ENCODE measurements around the gene RPS6KA6.

The RPS6KA6 gene

GRCh38 chrX:84160736-84161135 lies 27.3 kb downstream of the RPS6KA6 start:
- TF ChIP-seq CTCF (IDR thresholded peaks at IDR 0.05; ENCODE audit: poor library complexity, severe bottlenecking): no peak

GRCh38 chrX:84156821-84157220 lies 31.2 kb downstream of the RPS6KA6 start:
- H3K9me3 ChIP-seq (ENCODE audit: severe bottlenecking): no peaks in the 10 kb centered on the region
- H3K4me3 ChIP-seq (ENCODE audit: severe bottlenecking): no peak overlapping the region
- no peaks in the 10 kb centered on the region for H3K27me3 ChIP-seq (ENCODE audit: insufficient read depth, poor library complexity, severe bottlenecking)
- ATAC-seq (ENCODE audit: low read depth) (peak; percentile 20; the same call in 2 of the 3 replicates), DNase-seq (ENCODE audit: low spot score) (no peak)
- H3K4me1 ChIP-seq (ENCODE audit: insufficient read depth, poor library complexity, severe bottlenecking): peaks cover 40% of the 10 kb centered on the region
- peak overlapping the region; percentile 48 for H3K27ac ChIP-seq (ENCODE audit: poor library complexity, severe bottlenecking)
- no peak for TF ChIP-seq CTCF (IDR thresholded peaks at IDR 0.05; ENCODE audit: poor library complexity, severe bottlenecking)
- no peaks in the 10 kb centered on the region for H3K36me3 ChIP-seq (ENCODE audit: low read depth)

More at GRCh38 chrX:84160736-84161135, 27.3 kb downstream of the RPS6KA6 start:
- DNase-seq (ENCODE audit: low spot score) (no peak), ATAC-seq (ENCODE audit: low read depth) (peak; percentile 74)
- peak overlapping the region; percentile 52 for H3K27ac ChIP-seq (ENCODE audit: poor library complexity, severe bottlenecking)
- no peak overlapping the region for H3K4me3 ChIP-seq (ENCODE audit: severe bottlenecking)
- H3K27me3 ChIP-seq (ENCODE audit: insufficient read depth, poor library complexity, severe bottlenecking): no peaks in the 10 kb centered on the region
- no peaks in the 10 kb centered on the region for H3K9me3 ChIP-seq (ENCODE audit: severe bottlenecking)
- peaks cover 27% of the 10 kb centered on the region for H3K4me1 ChIP-seq (ENCODE audit: insufficient read depth, poor library complexity, severe bottlenecking)
- H3K36me3 ChIP-seq (ENCODE audit: low read depth): no peaks in the 10 kb centered on the region

- Histone ChIP-seq H3K27me3 (ENCODE audit: insufficient read depth, poor library complexity, severe bottlenecking) (no peaks in the 10 kb centered on the region), H3K4me1 (ENCODE audit: insufficient read depth, poor library complexity, severe bottlenecking) (peaks cover 34% of the 10 kb centered on the region), H3K27ac (ENCODE audit: poor library complexity, severe bottlenecking) (peak overlapping the region; percentile 48), H3K36me3 (ENCODE audit: low read depth) (no peaks in the 10 kb centered on the region), H3K9me3 (ENCODE audit: severe bottlenecking) (no peaks in the 10 kb centered on the region), H3K4me3 (ENCODE audit: severe bottlenecking) (no peak overlapping the region)
- no peak for TF ChIP-seq CTCF (IDR thresholded peaks at IDR 0.05; ENCODE audit: poor library complexity, severe bottlenecking)
- ATAC-seq (ENCODE audit: low read depth): peak; percentile 67
- DNase-seq (ENCODE audit: low spot score): no peak
Measured at GRCh38 chrX:84155938-84156337, 32.1 kb downstream of the RPS6KA6 start.

GRCh38 chrX:84153538-84153937 lies 34.5 kb downstream of the RPS6KA6 start:
- Histone ChIP-seq H3K27ac (ENCODE audit: poor library complexity, severe bottlenecking) (no peak overlapping the region), H3K4me3 (ENCODE audit: severe bottlenecking) (no peak overlapping the region), H3K36me3 (ENCODE audit: low read depth) (no peaks in the 10 kb centered on the region), H3K27me3 (ENCODE audit: insufficient read depth, poor library complexity, severe bottlenecking) (no peaks in the 10 kb centered on the region), H3K9me3 (ENCODE audit: severe bottlenecking) (no peaks in the 10 kb centered on the region), H3K4me1 (ENCODE audit: insufficient read depth, poor library complexity, severe bottlenecking) (peaks cover 28% of the 10 kb centered on the region)
- TF ChIP-seq CTCF (IDR thresholded peaks at IDR 0.05; ENCODE audit: poor library complexity, severe bottlenecking): no peak
- ATAC-seq (ENCODE audit: low read depth) (peak; percentile 76; the same call in 2 of the 3 replicates), DNase-seq (ENCODE audit: low spot score) (no peak)

GRCh38 chrX:84144991-84145390 lies 43.0 kb downstream of the RPS6KA6 start:
- TF ChIP-seq CTCF (IDR thresholded peaks at IDR 0.05; ENCODE audit: poor library complexity, severe bottlenecking): no peak
- Histone ChIP-seq H3K27ac (ENCODE audit: poor library complexity, severe bottlenecking) (no peak overlapping the region), H3K4me3 (ENCODE audit: severe bottlenecking) (no peak overlapping the region), H3K9me3 (ENCODE audit: severe bottlenecking) (no peaks in the 10 kb centered on the region), H3K4me1 (ENCODE audit: insufficient read depth, poor library complexity, severe bottlenecking) (no peaks in the 10 kb centered on the region), H3K36me3 (ENCODE audit: low read depth) (no peaks in the 10 kb centered on the region), H3K27me3 (ENCODE audit: insufficient read depth, poor library complexity, severe bottlenecking) (no peaks in the 10 kb centered on the region)
- DNase-seq (ENCODE audit: low spot score) (no peak), ATAC-seq (ENCODE audit: low read depth) (no peak)

Measured in RWPE2 (cell line).